SKM-1 treated with dmso at 0.1 percent for 144 hours (cell line): Measurements from ENCODE around the gene EHD1.

Experiments
- DNase-seq: peaks from one replicate; lab custom pipeline; 2025; ENCODE audit not compliant: unreplicated experiment; lab: John Stamatoyannopoulos, UW

Gene EHD1

GRCh38 chr11:64878494-64879243 is at the start of gene EHD1:
EHD1 (minus strand) TSS chr11:64878621; CDS start chr11:64878464, 157 bp downstream.
- DNase-seq: peak; percentile 94

GRCh38 chr11:64926689-64927088 is 48.3 kb upstream of the EHD1 start:
- no peak for DNase-seq

GRCh38 chr11:64925536-64926436 is 47.4 kb upstream of the EHD1 start:
- DNase-seq: no peak

GRCh38 chr11:64924910-64925284 is 46.5 kb upstream of the EHD1 start:
- DNase-seq: no peak

GRCh38 chr11:64923944-64924909 is 45.8 kb upstream of the EHD1 start, which contains the start of gene PPP2R5B:
PPP2R5B (plus strand) TSS chr11:64924689; CDS start chr11:64925735, 1,046 bp downstream.
- DNase-seq: peak; percentile 91

- DNase-seq: no peak
These were observed 44.8 kb upstream of the EHD1 start for GRCh38 chr11:64923151-64923661.

GRCh38 chr11:64921384-64921783 is 43.0 kb upstream of the EHD1 start:
- DNase-seq: no peak

- no peak for DNase-seq
These were observed 41.7 kb upstream of the EHD1 start for GRCh38 chr11:64920124-64920523.

- DNase-seq: no peak
These were observed 41.2 kb upstream of the EHD1 start for GRCh38 chr11:64919627-64920026.

GRCh38 chr11:64918017-64918416 is 39.6 kb upstream of the EHD1 start:
- DNase-seq: peak; percentile 3

GRCh38 chr11:64917663-64917995 is 39.2 kb upstream of the EHD1 start:
- DNase-seq: no peak

GRCh38 chr11:64916775-64917662 is 38.6 kb upstream of the EHD1 start, which contains the start of gene ATG2A:
ATG2A (minus strand) TSS chr11:64917209; CDS start chr11:64917135, 74 bp downstream.
- peak; percentile 99 for DNase-seq

- no peak for DNase-seq
These were observed 37.8 kb upstream of the EHD1 start for GRCh38 chr11:64916040-64916774.

GRCh38 chr11:64915376-64915887 is 37.0 kb upstream of the EHD1 start:
- no peak for DNase-seq

- no peak for DNase-seq
These were observed 35.7 kb upstream of the EHD1 start for GRCh38 chr11:64914123-64914522.

GRCh38 chr11:64913171-64913727 is 34.8 kb upstream of the EHD1 start:
- no peak for DNase-seq

GRCh38 chr11:64911689-64912088 is 33.3 kb upstream of the EHD1 start:
- DNase-seq: no peak

GRCh38 chr11:64911142-64911541 is 32.7 kb upstream of the EHD1 start:
- no peak for DNase-seq
